GM21619 (cell line): ENCODE measurements around the gene TNNI3K.

Experiments used
- ATAC-seq: cut with Tn5 transposase; IDR thresholded peaks from one replicate; pipeline ENCODE4 v1.9.1; 2021; ENCODE audit not compliant: unreplicated experiment

Gene TNNI3K

DNA sequence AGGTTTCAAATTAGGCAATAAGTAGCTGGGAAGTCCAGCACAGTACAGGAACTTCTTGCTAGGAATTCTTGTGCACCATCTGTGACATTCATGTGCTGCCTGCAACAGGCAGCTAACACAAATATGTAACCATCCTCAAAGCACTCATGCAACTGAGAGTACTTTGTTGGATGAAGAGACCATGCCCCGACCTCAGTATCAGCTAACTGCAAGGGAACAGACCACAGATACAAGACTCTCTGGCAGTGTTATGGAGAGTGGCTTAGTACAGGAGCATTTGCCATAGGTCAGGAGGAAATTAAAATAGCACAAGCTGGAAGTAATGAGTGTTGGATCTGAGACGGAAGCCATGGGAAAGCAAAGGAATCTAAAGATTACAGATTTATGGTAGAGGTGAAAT is 153.7 kb downstream of the TNNI3K start:
- ATAC-seq, result no peak

DNA sequence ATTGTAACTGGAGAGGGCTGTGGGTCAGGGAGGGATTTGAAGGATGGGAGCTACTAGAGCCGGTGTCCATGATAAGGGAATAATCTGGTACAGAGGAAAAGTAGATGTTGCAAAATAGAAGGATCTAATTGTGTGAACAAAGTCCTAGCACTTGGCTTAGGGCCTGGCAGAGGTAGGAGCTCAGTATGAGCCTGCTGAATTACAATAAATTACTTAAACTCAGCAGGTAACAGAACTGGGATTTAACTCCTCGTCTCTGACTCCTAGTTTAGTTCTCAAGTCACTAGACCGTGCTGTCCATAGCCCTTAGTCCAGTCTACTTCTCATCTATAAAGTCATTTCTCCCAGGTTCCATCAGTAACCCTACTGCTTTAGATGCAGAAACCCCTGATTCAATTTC is 157.0 kb downstream of the TNNI3K start:
- no peak for ATAC-seq

DNA sequence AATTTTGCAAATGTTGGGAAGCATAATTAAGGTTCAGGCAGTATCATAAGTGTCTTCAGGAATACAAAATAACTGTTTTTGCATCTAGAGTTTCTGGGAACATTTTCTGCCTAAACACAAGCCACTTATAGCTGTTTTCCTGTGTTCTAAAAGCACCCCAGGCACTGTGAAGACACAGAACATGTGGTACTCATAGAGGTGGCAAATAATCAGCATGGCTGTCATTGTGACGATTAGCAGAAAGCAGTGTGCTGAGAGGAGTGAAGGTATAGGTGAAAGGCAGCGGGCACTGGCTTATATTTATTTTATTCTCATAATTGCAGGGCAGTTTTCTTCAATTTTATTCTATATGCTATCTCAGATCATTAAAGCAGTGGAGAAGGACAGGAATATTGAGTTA is 157.7 kb downstream of the TNNI3K start:
- ATAC-seq, result no peak

DNA sequence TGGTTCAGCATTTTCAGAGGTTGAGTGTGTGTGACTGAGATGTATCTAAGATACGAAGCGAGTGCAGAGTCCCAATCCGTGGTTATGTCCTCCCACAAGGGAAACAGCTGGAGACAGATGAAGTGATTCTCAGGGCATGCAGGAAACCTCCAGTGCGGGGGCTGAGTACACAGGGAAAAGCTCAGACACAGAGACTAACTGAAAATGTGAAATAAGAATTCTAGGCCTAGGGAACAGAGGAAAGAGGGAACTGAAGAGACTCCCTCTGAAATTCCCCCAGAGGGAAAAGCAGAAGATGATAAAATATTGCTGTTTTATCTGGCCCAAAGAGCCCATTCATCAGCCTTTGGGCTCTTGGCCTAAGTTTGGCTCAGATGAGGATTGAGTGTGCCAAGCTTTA is 160.4 kb downstream of the TNNI3K start:
- ATAC-seq, result no peak

DNA sequence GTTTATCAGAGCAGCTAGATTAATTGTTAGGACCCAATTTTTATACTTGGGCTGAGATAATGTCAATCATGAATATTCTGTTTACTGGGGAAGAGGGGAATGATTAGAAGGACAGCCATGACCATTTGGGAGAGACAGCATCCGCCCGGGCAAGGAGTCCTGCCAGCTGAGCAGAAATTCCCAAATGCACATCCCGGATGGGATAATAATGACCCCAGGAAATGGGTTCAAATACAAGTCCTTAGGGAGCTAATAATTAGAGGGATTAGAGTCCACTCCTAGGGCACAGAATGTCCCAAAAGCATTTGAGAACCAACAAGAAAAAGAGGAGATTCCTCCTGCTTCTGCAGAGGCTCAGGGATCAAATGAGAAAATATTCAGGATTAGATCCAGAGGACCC is 161.3 kb downstream of the TNNI3K start:
- ATAC-seq, result no peak

DNA sequence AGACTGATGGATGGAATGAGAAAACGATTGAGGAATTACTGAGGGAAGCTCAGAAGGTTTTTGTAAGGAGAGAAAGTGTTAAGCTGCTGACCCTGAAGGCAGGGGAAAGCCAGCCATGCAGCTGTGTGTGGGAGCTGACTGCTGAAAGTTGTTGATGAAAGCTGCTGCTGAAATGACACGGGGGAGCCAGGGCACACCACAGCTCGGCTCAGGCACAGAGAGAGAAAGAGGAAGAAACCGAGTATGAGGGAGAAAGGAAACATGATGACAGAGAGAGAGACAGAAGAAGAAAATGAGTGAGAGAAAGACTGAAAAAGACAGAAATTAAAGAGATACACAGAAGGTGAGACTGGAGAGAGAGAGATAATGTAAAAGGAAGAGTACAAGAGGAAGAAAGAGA is 161.7 kb downstream of the TNNI3K start:
- peak; percentile 54 for ATAC-seq

DNA sequence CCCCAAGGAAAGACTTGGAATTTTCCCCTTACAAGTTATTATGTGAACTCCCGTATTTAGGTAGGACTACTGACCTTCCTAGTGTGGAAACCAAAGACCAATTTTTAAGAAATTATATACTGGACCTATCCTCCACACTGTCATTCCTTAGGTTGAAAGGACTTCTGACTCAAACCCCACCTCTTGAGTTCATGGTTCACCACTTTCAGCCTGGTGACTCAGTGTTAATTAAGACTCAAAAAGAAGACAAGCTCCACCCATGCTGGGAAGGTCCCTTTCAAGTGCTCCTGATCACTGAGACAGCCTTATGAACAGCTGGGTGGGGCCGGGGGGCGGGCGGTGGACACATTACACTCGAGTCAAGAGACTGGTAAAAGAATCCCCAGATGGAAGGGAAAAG is 164.1 kb downstream of the TNNI3K start:
- peak; percentile 88 for ATAC-seq

DNA sequence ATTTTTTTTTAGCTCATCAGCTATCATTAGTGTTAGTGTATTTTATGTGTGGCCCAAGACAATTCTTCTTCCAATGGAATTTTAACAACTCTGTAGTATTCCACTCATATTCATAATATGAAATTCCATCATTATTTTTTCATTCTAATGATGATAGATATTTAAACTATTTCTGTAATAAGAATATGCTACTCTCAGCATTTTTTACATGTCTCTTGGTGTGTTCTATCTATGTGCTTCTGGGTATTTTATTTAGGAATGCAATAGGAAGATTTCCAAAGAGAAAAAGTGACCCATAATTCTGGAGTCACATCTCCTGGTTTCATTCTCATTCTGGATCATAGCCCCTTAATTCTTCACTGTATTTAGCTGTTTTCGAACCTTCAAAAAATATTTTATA is 167.7 kb downstream of the TNNI3K start:
- no peak for ATAC-seq

DNA sequence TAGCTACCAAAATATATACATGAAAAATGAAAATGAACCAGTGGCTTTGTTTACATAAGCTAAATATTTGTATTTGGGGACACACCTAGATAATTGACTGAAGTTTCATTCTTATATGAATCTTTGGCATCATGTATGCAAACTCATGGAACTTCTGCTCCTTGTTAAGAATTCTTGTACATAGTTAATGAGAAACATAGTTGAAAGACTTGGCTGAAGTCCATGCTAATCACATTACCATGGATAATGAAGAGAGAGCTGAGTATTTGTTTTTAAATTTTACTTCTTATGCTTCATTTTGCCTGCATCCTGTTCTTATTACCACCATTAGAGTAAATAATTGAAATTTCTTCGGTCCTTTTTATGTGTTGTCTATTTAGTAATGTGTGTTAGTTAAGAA is 168.4 kb downstream of the TNNI3K start:
- ATAC-seq, result no peak

DNA sequence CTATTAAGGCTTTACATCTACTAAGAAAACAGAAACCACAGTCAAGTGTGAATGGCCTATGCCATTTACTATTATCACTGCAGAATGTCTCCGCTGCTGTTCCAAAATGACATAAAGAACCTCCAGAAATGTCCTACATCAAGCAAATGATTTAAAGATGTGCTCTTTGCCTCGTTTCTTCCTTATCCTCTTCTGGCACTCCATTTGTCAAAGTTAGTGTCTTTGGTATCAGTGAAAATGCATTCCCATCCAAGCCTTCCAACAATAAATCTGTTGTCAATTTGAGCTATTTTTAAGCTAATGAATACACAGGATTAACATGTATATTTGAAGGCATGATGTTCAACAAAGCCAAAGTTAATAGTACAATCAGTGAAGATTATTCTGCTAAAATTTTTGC is 171.6 kb downstream of the TNNI3K start:
- ATAC-seq, result no peak

DNA sequence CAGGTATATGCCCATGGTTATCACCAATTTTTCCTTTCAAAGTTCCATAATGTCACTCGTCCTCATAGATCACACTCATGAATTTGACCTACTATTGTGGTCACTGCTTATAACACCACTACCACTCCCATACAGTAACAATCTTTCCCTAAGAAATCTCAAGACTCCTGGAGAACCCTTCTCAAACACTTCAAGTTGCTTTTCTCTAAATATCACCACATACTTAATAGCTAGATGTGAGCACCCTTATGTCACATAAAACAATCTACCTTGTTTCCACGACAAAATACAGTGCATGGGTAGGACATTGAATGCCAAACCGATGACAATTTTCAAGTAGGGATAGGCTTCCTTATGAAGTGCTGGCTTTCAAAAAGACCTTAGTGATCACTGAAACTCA is 172.7 kb downstream of the TNNI3K start:
- no peak for ATAC-seq

DNA sequence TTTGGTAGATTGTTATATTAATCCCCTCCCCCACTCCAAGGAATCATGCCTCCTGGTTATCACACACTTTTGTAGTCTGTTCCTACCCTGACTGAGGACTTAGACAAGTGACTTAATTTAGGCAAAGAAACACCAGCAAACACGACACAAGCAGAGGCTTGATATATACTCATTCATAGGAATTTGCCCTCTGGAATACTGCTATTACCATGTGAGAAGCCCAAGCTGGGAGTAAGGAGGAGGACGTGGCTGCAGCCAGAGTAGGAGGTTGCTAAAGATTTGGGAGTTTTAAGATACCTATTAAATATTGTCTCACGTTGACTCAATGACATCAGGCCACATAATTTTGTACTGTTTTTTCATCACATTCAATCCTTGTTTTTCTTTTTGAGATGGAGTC is 177.1 kb downstream of the TNNI3K start:
- no peak for ATAC-seq

DNA sequence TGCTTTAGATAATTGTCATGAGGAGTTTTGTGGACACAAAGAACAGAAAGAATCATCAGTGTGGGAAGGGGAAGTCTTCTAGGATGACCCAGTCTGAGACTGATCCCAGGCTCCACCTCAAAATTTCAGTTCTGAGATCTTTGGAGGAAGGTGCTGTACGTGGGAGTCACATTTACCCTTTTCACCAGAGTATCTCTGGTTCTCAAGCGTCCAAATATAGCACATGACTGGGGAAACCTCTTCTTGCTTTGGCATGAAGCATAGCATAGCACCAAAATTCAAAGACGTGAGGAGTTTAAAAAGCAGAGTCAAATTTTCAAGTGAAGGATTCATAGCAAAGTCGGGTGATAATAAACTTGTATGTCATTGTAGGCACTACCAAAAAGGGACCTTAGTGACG is 180.7 kb downstream of the TNNI3K start:
- no peak for ATAC-seq

DNA sequence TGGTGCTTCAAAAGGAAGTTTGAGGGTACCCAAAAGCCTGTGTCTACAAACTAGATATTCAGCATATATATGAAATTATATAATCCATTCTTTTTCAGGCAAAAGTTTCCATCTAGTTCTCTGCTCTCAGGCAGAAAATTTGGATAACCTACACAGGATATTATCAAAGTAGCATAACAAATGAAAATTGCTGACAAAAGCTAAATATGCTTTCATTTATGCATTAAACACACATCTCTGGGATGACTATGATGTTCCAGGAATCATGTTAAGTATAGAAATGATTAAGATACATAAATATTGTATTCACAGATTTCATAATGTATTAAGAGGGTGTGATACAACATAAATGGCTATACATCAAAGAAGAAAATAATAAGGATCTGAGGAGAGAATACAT is 184.4 kb downstream of the TNNI3K start:
- ATAC-seq, result no peak

DNA sequence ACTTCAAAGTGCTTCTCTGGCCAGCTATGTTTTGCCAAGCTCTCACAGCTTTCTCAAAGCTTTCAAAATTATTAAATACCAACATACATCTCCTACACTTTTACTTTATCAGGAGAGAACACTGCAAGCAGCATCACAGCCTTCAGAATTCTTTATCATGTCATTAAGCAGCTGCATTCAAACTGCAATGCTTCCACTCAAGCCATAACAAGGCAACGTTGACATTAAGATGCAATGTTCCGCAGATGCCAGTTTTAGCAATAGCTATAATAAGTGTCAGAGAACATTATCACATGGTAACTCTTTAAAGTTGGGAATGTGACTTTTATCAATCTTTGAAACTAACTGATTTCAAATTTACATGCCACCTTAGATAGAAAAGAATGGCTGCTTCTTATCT is 185.3 kb downstream of the TNNI3K start:
- no peak for ATAC-seq

DNA sequence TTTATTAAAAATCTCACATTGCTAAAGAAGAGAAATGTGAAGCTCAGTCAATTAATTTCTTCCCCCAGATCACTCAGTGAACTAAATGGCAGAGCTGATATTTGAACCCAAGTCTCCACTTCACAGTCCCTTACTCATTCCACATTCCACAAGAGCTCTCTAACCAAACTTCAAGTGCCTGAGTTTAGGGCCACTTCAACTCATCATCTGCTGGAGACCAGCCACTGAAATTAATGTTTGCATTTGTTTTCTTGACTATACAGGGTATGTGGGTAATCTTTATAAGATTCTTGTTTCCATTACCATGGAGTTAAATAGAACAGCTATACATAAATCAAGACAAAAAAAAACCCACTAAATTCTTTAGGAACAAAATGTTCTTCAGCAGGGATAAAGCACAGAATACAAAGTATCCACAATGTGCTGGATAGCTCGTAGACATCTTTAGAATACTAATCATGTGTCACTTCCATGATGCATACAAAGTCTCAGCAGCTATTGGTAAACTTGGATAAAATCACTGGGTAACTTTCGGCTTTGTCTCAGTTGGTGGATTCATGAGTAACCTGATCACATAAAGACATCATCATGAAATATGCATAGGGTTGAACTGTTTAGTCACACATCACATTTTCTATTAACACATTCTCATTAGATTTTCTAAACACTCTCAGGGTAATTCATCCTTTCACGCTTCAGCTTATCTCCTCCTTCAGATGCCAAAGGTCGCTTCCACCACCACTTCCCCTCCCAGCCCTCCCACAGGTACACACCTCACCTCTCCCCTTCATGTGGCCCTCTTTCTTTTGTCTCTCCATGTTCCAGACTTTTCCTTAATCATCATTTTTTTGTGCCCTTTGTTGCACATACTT is 187.5 kb downstream of the TNNI3K start:
- ATAC-seq, result no peak

DNA sequence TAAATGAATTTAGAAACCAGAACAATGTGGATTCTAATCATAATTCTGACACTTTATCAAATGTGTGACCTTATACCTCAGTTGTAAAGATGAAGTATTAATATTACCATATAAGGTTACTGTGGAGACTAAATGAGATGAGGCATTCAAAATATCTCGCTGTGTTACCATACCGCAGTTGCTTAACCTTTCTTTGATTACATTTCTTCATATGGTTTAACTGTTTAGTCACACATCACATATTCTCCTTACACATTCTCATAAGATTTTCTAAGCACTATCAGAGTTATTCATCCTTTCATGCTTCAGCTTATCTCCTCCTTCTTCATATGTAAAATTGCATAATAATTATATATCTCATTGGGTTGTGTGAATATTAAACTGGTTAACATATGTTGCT is 188.3 kb downstream of the TNNI3K start:
- ATAC-seq, result no peak

DNA sequence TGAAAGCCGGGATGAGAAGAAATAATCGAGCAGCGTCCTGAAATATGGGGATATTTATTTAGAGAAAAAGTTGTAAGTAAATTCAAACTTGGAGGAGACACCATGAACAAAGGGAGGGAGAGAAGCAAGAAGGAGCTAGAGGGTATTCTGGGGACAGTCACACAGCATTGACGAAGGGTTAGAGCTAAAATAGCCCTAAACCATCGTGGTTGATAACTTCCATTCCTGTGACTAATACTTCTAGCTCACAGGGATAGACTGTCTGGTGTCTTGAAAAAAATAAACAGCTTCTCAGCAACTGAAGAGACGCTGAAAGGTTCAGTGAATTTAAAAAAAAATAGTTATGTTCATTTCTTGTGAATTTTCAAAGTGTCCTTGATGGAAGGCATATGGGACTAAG is 190.5 kb downstream of the TNNI3K start:
- no peak for ATAC-seq

DNA sequence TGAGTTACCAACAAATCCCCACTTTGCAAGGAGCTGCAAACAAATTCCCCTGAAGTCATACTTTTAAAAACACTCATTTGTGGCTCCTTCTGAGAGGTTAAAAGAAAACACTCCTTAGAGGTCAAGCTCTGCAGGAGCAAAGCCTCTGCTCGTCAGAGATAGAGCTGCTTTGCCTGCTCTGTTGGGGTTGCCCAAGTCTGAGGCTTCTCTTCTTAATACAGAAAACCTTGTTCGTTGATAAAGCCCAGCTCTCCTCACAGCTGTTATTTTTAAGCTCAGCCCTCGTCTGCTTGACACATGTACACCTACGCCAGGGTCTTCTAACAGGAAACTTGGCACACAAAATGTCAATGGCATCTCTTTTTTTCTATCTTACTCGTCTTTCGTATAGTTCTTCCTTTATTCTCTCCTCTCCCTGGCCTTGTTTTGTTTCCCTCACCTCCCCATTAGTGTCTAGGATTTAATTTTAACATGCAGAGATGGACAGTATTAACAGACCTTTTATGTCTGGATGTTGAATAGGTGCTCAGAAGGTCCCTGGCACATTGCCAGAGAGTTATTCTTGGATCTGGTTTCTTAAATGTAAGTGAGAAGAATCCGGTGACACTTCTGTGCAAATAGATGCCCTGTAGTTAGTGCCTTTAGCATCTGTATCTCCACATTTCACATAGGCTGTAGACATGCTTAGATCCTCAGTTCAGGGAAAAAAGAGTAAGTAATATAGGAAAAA is 191.2 kb downstream of the TNNI3K start:
- no peak for ATAC-seq

DNA sequence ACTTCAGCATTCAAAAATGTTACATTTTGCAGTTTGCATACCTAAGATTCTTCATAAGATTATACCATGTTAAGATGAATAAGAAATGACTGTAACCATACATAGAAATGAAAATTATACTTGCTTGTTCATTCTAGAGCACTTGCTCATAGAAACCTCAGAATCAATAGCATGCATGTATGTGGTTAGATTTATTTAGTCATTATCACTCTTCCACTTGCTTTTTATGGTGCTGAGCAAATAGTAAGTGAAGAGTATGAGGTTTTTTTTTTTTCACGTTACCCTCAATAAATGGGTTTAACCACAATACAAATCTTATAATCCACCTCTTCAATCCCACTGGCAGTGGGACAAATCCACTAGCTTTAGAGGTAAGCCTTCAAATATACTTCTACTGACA is 192.5 kb downstream of the TNNI3K start:
- ATAC-seq, result no peak

DNA sequence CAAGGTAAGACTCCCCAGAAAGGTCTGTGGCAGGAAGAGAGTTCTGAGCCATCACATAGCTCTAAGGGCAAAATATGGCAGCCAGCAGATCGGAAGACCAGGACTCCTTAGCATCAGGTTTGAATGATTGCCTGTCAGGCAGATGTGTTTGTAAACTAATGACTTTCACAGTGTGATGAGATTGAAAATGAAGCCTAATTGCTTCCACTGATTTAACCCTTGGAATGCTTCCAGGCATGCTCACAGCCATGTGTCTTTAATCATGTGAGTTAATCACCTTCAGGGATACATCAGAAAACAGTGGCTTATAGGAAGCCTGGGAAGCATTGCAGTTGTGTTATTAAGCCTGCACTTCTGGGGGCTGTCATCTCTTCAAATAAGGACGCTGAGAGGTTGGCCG is 194.4 kb downstream of the TNNI3K start:
- no peak for ATAC-seq

DNA sequence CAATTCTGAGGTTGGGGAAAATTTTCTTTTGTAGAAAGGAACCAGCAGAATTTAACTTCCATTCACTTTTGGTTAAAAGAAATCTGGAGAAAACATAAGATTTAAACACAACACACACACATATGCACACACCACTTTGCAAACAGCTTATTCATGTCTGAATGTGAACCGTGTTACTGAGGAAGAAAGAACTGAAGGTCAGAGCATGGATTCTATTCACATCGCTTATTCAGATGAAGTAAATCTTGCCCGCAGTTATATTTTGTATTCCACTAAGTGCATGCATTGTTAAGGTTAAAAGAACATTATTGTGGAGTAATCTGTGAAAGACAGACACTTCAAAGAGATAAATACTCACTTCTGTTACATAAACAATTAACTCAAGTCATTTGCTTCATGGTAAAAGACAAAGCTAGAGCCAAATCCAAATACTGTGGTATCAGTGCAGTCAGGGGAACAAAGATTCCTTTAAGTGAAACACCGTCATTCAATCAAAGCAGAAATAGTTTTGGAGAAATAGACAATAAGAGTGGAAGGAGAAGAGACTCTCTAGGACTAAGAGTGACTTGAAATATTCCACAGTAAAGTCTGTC is 195.3 kb downstream of the TNNI3K start:
- no peak for ATAC-seq
